ENCODE measurements around the gene ARL2. TPM values are rescaled to one million over a fixed set of nuclear protein-coding genes. Genes with fewer than 3 reads are reported as not detected.

Gene ARL2
- total and polyA plus RNA-seq, 10 donors = 44.5 to 110 (median 58.9) TPM

DNA sequence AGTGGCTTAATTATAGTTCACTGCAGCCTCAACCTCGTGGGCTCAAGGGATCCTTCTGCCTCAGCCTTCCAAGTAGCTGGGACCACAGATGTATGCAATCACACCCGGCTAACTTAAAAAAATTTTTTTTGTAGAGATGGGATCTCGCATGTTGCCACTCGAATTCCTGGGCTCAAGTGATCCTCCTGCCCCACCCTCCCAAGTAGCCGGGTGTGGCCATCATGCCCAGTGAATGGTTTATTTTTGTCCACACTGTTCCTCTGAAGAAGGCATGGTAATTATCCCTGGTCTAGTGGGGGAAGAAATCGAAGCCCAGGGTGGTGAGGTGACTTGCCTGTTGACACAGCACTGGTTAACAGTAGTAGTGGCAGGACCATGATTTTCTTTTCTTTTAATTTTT is 28.9 kb downstream of the ARL2 start:
- H3K4me1 ChIP-seq = peaks cover 7 to 80% (median 54%) of the 10 kb centered on the region in 6 donors
- WGBS, 5 donors = 85 to 94% (median 87%) methylated on average over 6 of the region's 6 CpGs
- H3K4me3 ChIP-seq = no peak overlapping the region
- TF ChIP-seq POLR2AphosphoS5 (IDR thresholded peaks at IDR 0.05) (no peak), CTCF (IDR thresholded peaks at IDR 0.05 in 8 of 11, conservative IDR thresholded peaks at IDR 0.05 in 3 of 11) (no peak), POLR2A (IDR thresholded peaks at IDR 0.05) (no peak)
- no peak for DNase-seq
- intact Hi-C loops (cut with DNase I; ENCODE audit: low total_unique reads) = no loop called here
- H3K27me3 ChIP-seq (replicated peaks in 1 of 7) = no peaks in the 10 kb centered on the region
- peaks cover 0 to 43% (median 15%) of the 10 kb centered on the region in 6 donors for H3K36me3 ChIP-seq
- no peak overlapping the region for H3K27ac ChIP-seq
- no peaks in the 10 kb centered on the region for H3K9me3 ChIP-seq

GRCh38 chr11:65043881-65044501 is 30.0 kb downstream of the ARL2 start:
- H3K9me3 ChIP-seq = no peaks in the 10 kb centered on the region
- peak; percentile 78 for DNase-seq
- peaks cover 0 to 34% (median 9%) of the 10 kb centered on the region in 6 donors for H3K36me3 ChIP-seq
- no peak for TF ChIP-seq POLR2A (IDR thresholded peaks at IDR 0.05)
- peak in 1 of 3 donors; percentile 21 for TF ChIP-seq POLR2AphosphoS5 (IDR thresholded peaks at IDR 0.05)
- H3K4me3 ChIP-seq = no peak overlapping the region
- peaks cover 7 to 88% (median 60%) of the 10 kb centered on the region in 6 donors for H3K4me1 ChIP-seq
- H3K27me3 ChIP-seq (replicated peaks in 1 of 7) = no peaks in the 10 kb centered on the region
- H3K27ac ChIP-seq = peak overlapping the region in 5 of 8 donors; percentile 30 to 56 (median 39)
- intact Hi-C loops (cut with DNase I; ENCODE audit: low total_unique reads) = no loop called here
- 72 to 90% (median 73%) methylated on average over 14 to 23 of the region's 23 CpGs for WGBS, 5 donors

- 84 to 98% (median 96%) methylated on average over 4 to 5 of the region's 5 CpGs for WGBS, 5 donors
- intact Hi-C loops (cut with DNase I; ENCODE audit: low total_unique reads) = no loop called here
- no peak overlapping the region for H3K27ac ChIP-seq
These were observed 31.1 kb downstream of the ARL2 start for GRCh38 chr11:65045061-65045460.

DNA sequence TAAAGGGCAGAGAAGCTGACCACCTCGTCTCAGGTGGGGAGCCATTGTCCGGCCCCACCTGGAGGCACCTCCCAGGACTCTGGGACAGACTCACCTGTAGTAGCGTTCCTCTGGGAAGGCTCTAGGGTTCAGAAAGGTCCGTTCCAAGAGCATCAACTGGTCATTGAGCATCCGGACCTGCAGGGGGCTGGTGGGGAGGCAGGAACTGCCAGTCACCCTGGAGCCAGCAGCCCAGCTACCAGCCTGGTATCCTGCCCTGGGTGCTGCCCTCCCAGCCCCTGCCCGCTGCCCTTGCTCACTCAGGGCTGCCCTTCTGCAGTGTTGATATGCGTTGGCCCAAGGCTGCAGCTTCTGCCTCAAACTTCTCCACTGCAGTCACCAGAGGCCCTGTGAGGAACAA is 31.8 kb downstream of the ARL2 start:
- WGBS, 5 donors = 84 to 92% (median 90%) methylated on average over 4 to 7 of the region's 7 CpGs
- no peaks in the 10 kb centered on the region for H3K9me3 ChIP-seq
- H3K27me3 ChIP-seq (replicated peaks in 1 of 7) = no peaks in the 10 kb centered on the region
- intact Hi-C loops (cut with DNase I; ENCODE audit: low total_unique reads) = no loop called here
- peaks cover 7 to 74% (median 51%) of the 10 kb centered on the region in 6 donors for H3K4me1 ChIP-seq
- DNase-seq = no peak
- TF ChIP-seq CTCF (IDR thresholded peaks at IDR 0.05 in 8 of 11, conservative IDR thresholded peaks at IDR 0.05 in 3 of 11) (no peak), POLR2AphosphoS5 (IDR thresholded peaks at IDR 0.05) (no peak), POLR2A (IDR thresholded peaks at IDR 0.05) (no peak)
- H3K4me3 ChIP-seq = no peak overlapping the region
- peaks cover 0 to 25% (median 9%) of the 10 kb centered on the region in 6 donors for H3K36me3 ChIP-seq
- no peak overlapping the region for H3K27ac ChIP-seq

More at GRCh38 chr11:65045061-65045460, 31.1 kb downstream of the ARL2 start:
- Histone ChIP-seq H3K4me3 (no peak overlapping the region), H3K27me3 (replicated peaks in 1 of 7) (no peaks in the 10 kb centered on the region), H3K36me3 (peaks cover 0 to 25% (median 9%) of the 10 kb centered on the region in 6 donors), H3K4me1 (peaks cover 7 to 81% (median 58%) of the 10 kb centered on the region in 6 donors), H3K9me3 (no peaks in the 10 kb centered on the region)
- TF ChIP-seq POLR2A (IDR thresholded peaks at IDR 0.05) (no peak), POLR2AphosphoS5 (IDR thresholded peaks at IDR 0.05) (no peak), CTCF (IDR thresholded peaks at IDR 0.05 in 8 of 11, conservative IDR thresholded peaks at IDR 0.05 in 3 of 11) (no peak)
- no peak for DNase-seq
